ENCODE data around the gene TEC. TPM values are rescaled to one million over a fixed set of nuclear protein-coding genes. Genes with fewer than 3 reads are reported as not detected.

The TEC gene
- polyA plus RNA-seq, 1 donor from 2014 or later, result not detected

DNA sequence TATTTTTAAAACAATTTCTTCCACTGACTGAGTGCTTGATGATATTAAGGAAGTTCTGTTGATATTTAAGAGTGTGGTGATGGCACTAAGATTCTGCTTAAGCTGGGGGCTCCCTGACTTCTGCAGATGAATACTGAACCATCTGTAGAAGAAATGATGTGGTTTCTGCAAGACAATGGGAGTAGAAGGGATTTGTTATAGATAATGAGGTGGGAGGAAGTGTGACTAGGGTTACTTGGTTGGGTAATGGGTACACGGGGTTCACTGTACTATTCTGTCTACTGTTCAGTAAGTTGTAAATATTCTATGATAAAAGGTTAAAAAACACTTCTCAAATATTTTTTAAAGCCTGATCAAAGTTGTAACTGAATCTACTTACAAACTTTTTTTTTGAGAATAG, 74.7 kb downstream of the TEC start:
- Histone ChIP-seq H3K4me2 (ENCODE audit: low read length) (no peak overlapping the region), H3K4me3 (ENCODE audit: low read length) (no peak overlapping the region)
- TF ChIP-seq, protein P1, sequence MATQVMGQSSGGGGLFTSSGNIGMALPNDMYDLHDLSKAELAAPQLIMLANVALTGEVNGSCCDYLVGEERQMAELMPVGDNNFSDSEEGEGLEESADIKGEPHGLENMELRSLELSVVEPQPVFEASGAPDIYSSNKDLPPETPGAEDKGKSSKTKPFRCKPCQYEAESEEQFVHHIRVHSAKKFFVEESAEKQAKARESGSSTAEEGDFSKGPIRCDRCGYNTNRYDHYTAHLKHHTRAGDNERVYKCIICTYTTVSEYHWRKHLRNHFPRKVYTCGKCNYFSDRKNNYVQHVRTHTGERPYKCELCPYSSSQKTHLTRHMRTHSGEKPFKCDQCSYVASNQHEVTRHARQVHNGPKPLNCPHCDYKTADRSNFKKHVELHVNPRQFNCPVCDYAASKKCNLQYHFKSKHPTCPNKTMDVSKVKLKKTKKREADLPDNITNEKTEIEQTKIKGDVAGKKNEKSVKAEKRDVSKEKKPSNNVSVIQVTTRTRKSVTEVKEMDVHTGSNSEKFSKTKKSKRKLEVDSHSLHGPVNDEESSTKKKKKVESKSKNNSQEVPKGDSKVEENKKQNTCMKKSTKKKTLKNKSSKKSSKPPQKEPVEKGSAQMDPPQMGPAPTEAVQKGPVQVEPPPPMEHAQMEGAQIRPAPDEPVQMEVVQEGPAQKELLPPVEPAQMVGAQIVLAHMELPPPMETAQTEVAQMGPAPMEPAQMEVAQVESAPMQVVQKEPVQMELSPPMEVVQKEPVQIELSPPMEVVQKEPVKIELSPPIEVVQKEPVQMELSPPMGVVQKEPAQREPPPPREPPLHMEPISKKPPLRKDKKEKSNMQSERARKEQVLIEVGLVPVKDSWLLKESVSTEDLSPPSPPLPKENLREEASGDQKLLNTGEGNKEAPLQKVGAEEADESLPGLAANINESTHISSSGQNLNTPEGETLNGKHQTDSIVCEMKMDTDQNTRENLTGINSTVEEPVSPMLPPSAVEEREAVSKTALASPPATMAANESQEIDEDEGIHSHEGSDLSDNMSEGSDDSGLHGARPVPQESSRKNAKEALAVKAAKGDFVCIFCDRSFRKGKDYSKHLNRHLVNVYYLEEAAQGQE (IDR thresholded peaks at IDR 0.05; ENCODE audit: borderline replicate concordance), result no peak
- TF ChIP-seq EP300 (conservative IDR thresholded peaks at IDR 0.05; ENCODE audit: poor library complexity, severe bottlenecking) (no peak), MXI1 (conservative IDR thresholded peaks at IDR 0.05; ENCODE audit: poor library complexity, severe bottlenecking) (no peak), RAD21 (conservative IDR thresholded peaks at IDR 0.05) (no peak)

DNA sequence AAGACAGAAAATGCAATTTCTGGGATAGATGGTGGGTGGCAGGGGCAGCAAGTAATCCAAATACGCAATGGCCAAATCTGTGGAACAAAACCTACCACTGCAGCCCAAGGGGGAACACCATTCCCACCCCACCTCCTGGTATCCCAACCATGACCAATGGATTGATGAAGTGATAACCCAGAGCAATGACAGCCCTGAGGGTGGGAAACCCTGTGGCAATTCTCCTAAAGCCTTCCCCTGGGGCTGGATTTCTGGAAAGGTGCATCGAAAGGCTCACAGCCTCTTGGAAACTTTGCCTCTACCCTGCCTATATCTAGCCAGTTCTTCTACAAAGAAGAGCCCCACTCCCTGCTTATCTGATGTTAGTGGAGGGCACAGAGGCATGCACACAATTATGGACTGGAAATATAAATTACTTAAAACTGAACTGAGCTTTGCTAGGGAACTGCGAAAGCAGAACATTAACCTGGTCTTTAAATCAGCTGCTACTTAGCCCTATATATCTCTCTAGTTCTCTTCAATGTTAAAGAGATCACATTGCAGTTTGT, 75.6 kb downstream of the TEC start:
- Histone ChIP-seq H3K9me3 (ENCODE audit: low read length) (no peaks in the 10 kb centered on the region), H3K27ac (ENCODE audit: low read length) (no peak overlapping the region), H3K9me2 (ENCODE audit: insufficient read depth, low read length) (no peaks in the 10 kb centered on the region), H3K36me3 (ENCODE audit: insufficient read depth, low read length) (no peaks in the 10 kb centered on the region), H3K9ac (ENCODE audit: low read length) (no peak overlapping the region), H3K4me2 (ENCODE audit: low read length) (no peak overlapping the region), H3K27me3 (ENCODE audit: insufficient read depth, low read depth, low read length) (no peaks in the 10 kb centered on the region), H4K20me1 (ENCODE audit: insufficient read depth) (no peaks in the 10 kb centered on the region), H3K79me2 (replicated peaks; ENCODE audit: insufficient read depth, low read length) (no peaks in the 10 kb centered on the region), H3F3A (ENCODE audit: insufficient read depth, low read length, poor library complexity, severe bottlenecking) (no peaks in the 10 kb centered on the region), H3K4me3 (ENCODE audit: low read length) (no peak overlapping the region), H2AFZ (ENCODE audit: low read depth, low read length) (no peak overlapping the region)
- TF ChIP-seq, protein P2, sequence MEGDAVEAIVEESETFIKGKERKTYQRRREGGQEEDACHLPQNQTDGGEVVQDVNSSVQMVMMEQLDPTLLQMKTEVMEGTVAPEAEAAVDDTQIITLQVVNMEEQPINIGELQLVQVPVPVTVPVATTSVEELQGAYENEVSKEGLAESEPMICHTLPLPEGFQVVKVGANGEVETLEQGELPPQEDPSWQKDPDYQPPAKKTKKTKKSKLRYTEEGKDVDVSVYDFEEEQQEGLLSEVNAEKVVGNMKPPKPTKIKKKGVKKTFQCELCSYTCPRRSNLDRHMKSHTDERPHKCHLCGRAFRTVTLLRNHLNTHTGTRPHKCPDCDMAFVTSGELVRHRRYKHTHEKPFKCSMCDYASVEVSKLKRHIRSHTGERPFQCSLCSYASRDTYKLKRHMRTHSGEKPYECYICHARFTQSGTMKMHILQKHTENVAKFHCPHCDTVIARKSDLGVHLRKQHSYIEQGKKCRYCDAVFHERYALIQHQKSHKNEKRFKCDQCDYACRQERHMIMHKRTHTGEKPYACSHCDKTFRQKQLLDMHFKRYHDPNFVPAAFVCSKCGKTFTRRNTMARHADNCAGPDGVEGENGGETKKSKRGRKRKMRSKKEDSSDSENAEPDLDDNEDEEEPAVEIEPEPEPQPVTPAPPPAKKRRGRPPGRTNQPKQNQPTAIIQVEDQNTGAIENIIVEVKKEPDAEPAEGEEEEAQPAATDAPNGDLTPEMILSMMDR (IDR thresholded peaks at IDR 0.05; ENCODE audit: poor library complexity, severe bottlenecking), result no peak
- TF ChIP-seq EZH2 (IDR thresholded peaks at IDR 0.05; ENCODE audit: borderline replicate concordance, insufficient read depth, low read length, poor library complexity, severe bottlenecking), result no peak
- no peak for TF ChIP-seq RAD21 (conservative IDR thresholded peaks at IDR 0.05)
- TF ChIP-seq, protein P1 (IDR thresholded peaks at IDR 0.05; ENCODE audit: borderline replicate concordance), result no peak
- no peak for TF ChIP-seq SMC3 (conservative IDR thresholded peaks at IDR 0.05; ENCODE audit: poor library complexity)
- TF ChIP-seq TAF1 (IDR thresholded peaks at IDR 0.05; ENCODE audit: low read depth), result no peak

More for the DNA sequence above, 74.7 kb downstream of the TEC start:
- no peaks in the 10 kb centered on the region for H3K9me2 ChIP-seq (ENCODE audit: insufficient read depth, low read length)
- H3F3A ChIP-seq (ENCODE audit: insufficient read depth, low read length, poor library complexity, severe bottlenecking), result no peaks in the 10 kb centered on the region
- H2AFZ ChIP-seq (ENCODE audit: low read depth, low read length), result no peak overlapping the region
- H3K27ac ChIP-seq (ENCODE audit: low read length), result no peak overlapping the region
- H3K36me3 ChIP-seq (ENCODE audit: insufficient read depth, low read length), result no peaks in the 10 kb centered on the region
- H3K9ac ChIP-seq (ENCODE audit: low read length), result no peak overlapping the region
- H3K27me3 ChIP-seq (ENCODE audit: insufficient read depth, low read depth, low read length), result no peaks in the 10 kb centered on the region
- H3K9me3 ChIP-seq (ENCODE audit: low read length), result no peaks in the 10 kb centered on the region
- no peaks in the 10 kb centered on the region for H3K79me2 ChIP-seq (replicated peaks; ENCODE audit: insufficient read depth, low read length)
- no peaks in the 10 kb centered on the region for H4K20me1 ChIP-seq (ENCODE audit: insufficient read depth)
